ENCODE results near the gene POLE3.
A peak's percentile ranks its signal among the peaks of the same experiment; 100 is the strongest.

The POLE3 gene

GRCh38 chr9:113452113-113452605 is 41.7 kb upstream of the POLE3 start:
- H3K4me2 ChIP-seq (ENCODE audit: low read depth, low read length, poor library complexity, severe bottlenecking): no peak overlapping the region
- no peak overlapping the region for H3K9ac ChIP-seq (ENCODE audit: low read depth, low read length, poor library complexity, severe bottlenecking)
- no peaks in the 10 kb centered on the region for H3K36me3 ChIP-seq (ENCODE audit: insufficient read depth, low read length)
- H4K20me1 ChIP-seq (ENCODE audit: insufficient read depth, low read length, poor library complexity, severe bottlenecking): no peaks in the 10 kb centered on the region
- H3K79me2 ChIP-seq (ENCODE audit: insufficient read depth, low read length): no peaks in the 10 kb centered on the region
- H3K27me3 ChIP-seq (ENCODE audit: insufficient read depth, low read length, poor library complexity, severe bottlenecking): no peaks in the 10 kb centered on the region
- H3K4me3 ChIP-seq (ENCODE audit: low read length, poor library complexity, severe bottlenecking): no peak overlapping the region
- H2AFZ ChIP-seq (ENCODE audit: low read length): no peak overlapping the region
- no peaks in the 10 kb centered on the region for H3F3A ChIP-seq (ENCODE audit: low read depth)
- TF ChIP-seq CTCF (conservative IDR thresholded peaks at IDR 0.05; ENCODE audit: low read length) (no peak), EZH2phosphoT487 (IDR thresholded peaks at IDR 0.05; ENCODE audit: borderline replicate concordance) (no peak)
- H3K9me3 ChIP-seq (ENCODE audit: insufficient read depth, low read depth, low read length): no peaks in the 10 kb centered on the region
- peaks cover 18% of the 10 kb centered on the region for H3K4me1 ChIP-seq (ENCODE audit: insufficient read depth, low read length, poor library complexity, severe bottlenecking)
- H3K9me2 ChIP-seq (replicated peaks; ENCODE audit: low read depth, low read length): no peaks in the 10 kb centered on the region

GRCh38 chr9:113449376-113449775 is 38.9 kb upstream of the POLE3 start:
- no peaks in the 10 kb centered on the region for H3K9me3 ChIP-seq (ENCODE audit: insufficient read depth, low read depth, low read length)
- H2AFZ ChIP-seq (ENCODE audit: low read length): no peak overlapping the region
- H3K4me1 ChIP-seq (ENCODE audit: insufficient read depth, low read length, poor library complexity, severe bottlenecking): peaks cover 6% of the 10 kb centered on the region
- no peak overlapping the region for H3K9ac ChIP-seq (ENCODE audit: low read depth, low read length, poor library complexity, severe bottlenecking)
- TF ChIP-seq EZH2phosphoT487 (IDR thresholded peaks at IDR 0.05; ENCODE audit: borderline replicate concordance): no peak
- no peak for TF ChIP-seq CTCF (conservative IDR thresholded peaks at IDR 0.05; ENCODE audit: low read length)
- no peaks in the 10 kb centered on the region for H3K36me3 ChIP-seq (ENCODE audit: insufficient read depth, low read length)
- H3K27me3 ChIP-seq (ENCODE audit: insufficient read depth, low read length, poor library complexity, severe bottlenecking): no peaks in the 10 kb centered on the region
- H3K4me2 ChIP-seq (ENCODE audit: low read depth, low read length, poor library complexity, severe bottlenecking): no peak overlapping the region
- H3F3A ChIP-seq (ENCODE audit: low read depth): no peaks in the 10 kb centered on the region
- H3K9me2 ChIP-seq (replicated peaks; ENCODE audit: low read depth, low read length): no peaks in the 10 kb centered on the region
- no peaks in the 10 kb centered on the region for H3K79me2 ChIP-seq (ENCODE audit: insufficient read depth, low read length)
- no peak overlapping the region for H3K4me3 ChIP-seq (ENCODE audit: low read length, poor library complexity, severe bottlenecking)
- no peaks in the 10 kb centered on the region for H4K20me1 ChIP-seq (ENCODE audit: insufficient read depth, low read length, poor library complexity, severe bottlenecking)

- no peaks in the 10 kb centered on the region for H3K27me3 ChIP-seq (ENCODE audit: insufficient read depth, low read length, poor library complexity, severe bottlenecking)
- H2AFZ ChIP-seq (ENCODE audit: low read length): no peak overlapping the region
- H3F3A ChIP-seq (ENCODE audit: low read depth): no peaks in the 10 kb centered on the region
- no peaks in the 10 kb centered on the region for H3K79me2 ChIP-seq (ENCODE audit: insufficient read depth, low read length)
- H3K9ac ChIP-seq (ENCODE audit: low read depth, low read length, poor library complexity, severe bottlenecking): no peak overlapping the region
- H3K4me2 ChIP-seq (ENCODE audit: low read depth, low read length, poor library complexity, severe bottlenecking): no peak overlapping the region
- peaks cover 2% of the 10 kb centered on the region for H3K4me1 ChIP-seq (ENCODE audit: insufficient read depth, low read length, poor library complexity, severe bottlenecking)
- no peak overlapping the region for H3K4me3 ChIP-seq (ENCODE audit: low read length, poor library complexity, severe bottlenecking)
- H3K9me2 ChIP-seq (replicated peaks; ENCODE audit: low read depth, low read length): no peaks in the 10 kb centered on the region
- H4K20me1 ChIP-seq (ENCODE audit: insufficient read depth, low read length, poor library complexity, severe bottlenecking): no peaks in the 10 kb centered on the region
- no peaks in the 10 kb centered on the region for H3K9me3 ChIP-seq (ENCODE audit: insufficient read depth, low read depth, low read length)
- TF ChIP-seq EZH2phosphoT487 (IDR thresholded peaks at IDR 0.05; ENCODE audit: borderline replicate concordance): no peak
- TF ChIP-seq CTCF (conservative IDR thresholded peaks at IDR 0.05; ENCODE audit: low read length): peak; percentile 79
- H3K36me3 ChIP-seq (ENCODE audit: insufficient read depth, low read length): no peaks in the 10 kb centered on the region
Measured at GRCh38 chr9:113446323-113446740, 35.9 kb upstream of the POLE3 start.

Measured in Loucy (cell line).